T-cell (primary cell): ENCODE measurements around the gene PSMB8. TPM values are rescaled to one million over a fixed set of nuclear protein-coding genes. Genes with fewer than 3 reads are reported as not detected.

Experiments used
- ATAC-seq, 4 experiments: fragments of 200-7000 bp in 3 of 4; fragments of 150-1000 bp in 1 of 4; cut with Tn5 transposase; replicated peaks in 1 of 4; 1 replicate in 3 of 4; 2 replicates in 1 of 4; pipeline ENCODE4 v1.10.0; 2021; ENCODE audit warnings: moderate library complexity in 3 of 4, mild to moderate bottlenecking in 2 of 4, moderate number of reproducible peaks in 1 of 4
- CTCF ChIA-PET, 2 donors: fragments of 300-600 bp; sonication (Branson Sonifier 250); formaldehyde crosslinking; loops; one replicate each; lab custom pipeline; 2022; ENCODE audit warnings: antibody characterized with exemption in 2 of 2; lab: Charles Lee
- POLR2A ChIA-PET, 2 donors: fragments of 300-600 bp; sonication (Branson Sonifier 250); formaldehyde crosslinking; loops; one replicate each; lab custom pipeline; 2022; ENCODE audit warnings: antibody characterized with exemption in 2 of 2; lab: Charles Lee
- DNase-seq, 35 experiments: peaks; one replicate each; pipeline versions ENCODE4 v3.0.0 to v3.0.0-alpha.2; 2013 to 2023
- H3K27ac ChIP-seq: one replicate; pipeline ENCODE4 v1.5.1; 2013; ENCODE audit warnings: low read length
- H3K27me3 ChIP-seq, 2 experiments: replicated peaks in 1 of 2; 1 replicate in 1 of 2; 2 replicates in 1 of 2; pipeline versions ENCODE4 v1.6.1 to v1.7.0; 2013; ENCODE audit warnings: low read length in 1 of 2, mixed read lengths in 1 of 2; ENCODE audit not compliant: control insufficient read depth in 2 of 2, insufficient read depth in 2 of 2; ENCODE audit errors: extremely low read depth in 1 of 2
- H3K36me3 ChIP-seq, 2 donors: 1 replicate in 1 of 2; 2 replicates in 1 of 2; pipeline versions ENCODE4 v1.6.1 to v1.7.0; 2013; ENCODE audit warnings: low read length in 1 of 2; ENCODE audit not compliant: control insufficient read depth in 2 of 2, insufficient read depth in 1 of 2; ENCODE audit errors: extremely low read depth in 1 of 2
- H3K4me1 ChIP-seq, 2 experiments: 1 replicate in 1 of 2; 2 replicates in 1 of 2; pipeline versions ENCODE4 v1.6.1 to v1.7.0; 2013; ENCODE audit warnings: low read length in 2 of 2, mixed read lengths in 1 of 2; ENCODE audit not compliant: insufficient read depth in 2 of 2, control insufficient read depth in 1 of 2; ENCODE audit errors: extremely low read depth in 1 of 2
- H3K4me3 ChIP-seq, 2 donors: 1 replicate in 1 of 2; 2 replicates in 1 of 2; pipeline versions ENCODE4 v1.5.1 to v1.7.0; 2013; ENCODE audit warnings: mild to moderate bottlenecking in 2 of 2, low read length in 1 of 2, moderate library complexity in 1 of 2; ENCODE audit not compliant: control insufficient read depth in 1 of 2; ENCODE audit errors: extremely low read depth in 1 of 2
- H3K9me3 ChIP-seq: 2 replicates; pipeline ENCODE4 v1.7.0; 2013
- H3K27ac Mint-ChIP-seq, 2 donors: one replicate each; pipeline ENCODE4 v1.8.0; 2020 to 2021; ENCODE audit warnings: mild to moderate bottlenecking in 2 of 2, mixed read lengths in 2 of 2
- H3K27me3 Mint-ChIP-seq, 2 donors: one replicate each; pipeline ENCODE4 v1.8.0; 2021 to 2022; ENCODE audit warnings: mixed read lengths in 2 of 2
- H3K36me3 Mint-ChIP-seq: one replicate; pipeline ENCODE4 v1.8.0; 2021; ENCODE audit warnings: mixed read lengths
- H3K4me1 Mint-ChIP-seq, 3 donors: one replicate each; pipeline ENCODE4 v1.8.0; 2020 to 2022; ENCODE audit warnings: mixed read lengths in 3 of 3, mild to moderate bottlenecking in 1 of 3
- H3K4me3 Mint-ChIP-seq, 3 donors: one replicate each; pipeline ENCODE4 v1.8.0; 2020 to 2022; ENCODE audit warnings: mild to moderate bottlenecking in 3 of 3, mixed read lengths in 3 of 3, moderate library complexity in 3 of 3
- H3K9me3 Mint-ChIP-seq, 3 donors: one replicate each; pipeline ENCODE4 v1.8.0; 2020 to 2022; ENCODE audit warnings: mixed read lengths in 3 of 3
- WGBS: methylation state at CpG from one replicate; pipeline ENCODE4 v1.1.5; 2013; ENCODE audit warnings: missing lambda C conversion rate; ENCODE audit not compliant: insufficient coverage; 5-methylcytosine and 5-hydroxymethylcytosine counted together
- total RNA-seq, 35 experiments: library from RNA in 6 of 35; stranded (reverse) in 6 of 35; fragments of 120-200 nt in 1 of 35; gene quantifications; one replicate each; pipeline versions ENCODE4 v1.2.1 to v1.2.4 and lab custom pipeline; 2013 to 2026

PSMB8 gene
- total RNA-seq, 5 donors from 2014 or later (not counting 1 experiment from before 2014, with no cell fraction given), result 131 to 171 (median 150) TPM

- H3K4me1 Mint-ChIP-seq, result peaks cover 65 to 72% (median 70%) of the 10 kb centered on the region in 3 donors
- H3K4me1 ChIP-seq, result peaks cover 28 to 52% of the 10 kb centered on the region in 2 experiments
- H3K36me3 Mint-ChIP-seq, result peaks cover 64% of the 10 kb centered on the region
- H3K36me3 ChIP-seq, result peaks cover 11 to 62% of the 10 kb centered on the region in 2 donors
- ATAC-seq (no peak), DNase-seq (no peak)
- WGBS, result 20% methylated on average over 1 of the region's 8 CpGs
- H3K27me3 ChIP-seq, result no peaks in the 10 kb centered on the region
- H3K4me3 ChIP-seq, result peak overlapping the region in 1 of 2 donors; percentile 95
- no peaks in the 10 kb centered on the region for H3K27me3 Mint-ChIP-seq
- ChIA-PET CTCF (interaction anchor here (0.6 to 5.9 kb wide), 12 partner anchors 10 to 129 kb away, joined by 3 to 236 read pairs (median 4); partner anchors contain the start of genes TAP2 (in 2 of the 2) and PSMB8 (in 1 of the 2)), POLR2A (interaction anchor here (0.6 to 1.4 kb wide), 7 partner anchors 11 to 854 kb away, joined by 3 to 8 read pairs (median 4); partner anchors contain the start of gene TAP2 (in 1 of the 2))
- H3K9me3 ChIP-seq, result no peaks in the 10 kb centered on the region
- H3K27ac Mint-ChIP-seq, result peak overlapping the region; percentile 99 to 100
- no peaks in the 10 kb centered on the region for H3K9me3 Mint-ChIP-seq
- peak overlapping the region; percentile 98 to 99 (median 98) for H3K4me3 Mint-ChIP-seq
- peak overlapping the region; percentile 99 for H3K27ac ChIP-seq
Observed at GRCh38 chr6:32855467-32856174, 11.8 kb upstream of the PSMB8 start.

DNA sequence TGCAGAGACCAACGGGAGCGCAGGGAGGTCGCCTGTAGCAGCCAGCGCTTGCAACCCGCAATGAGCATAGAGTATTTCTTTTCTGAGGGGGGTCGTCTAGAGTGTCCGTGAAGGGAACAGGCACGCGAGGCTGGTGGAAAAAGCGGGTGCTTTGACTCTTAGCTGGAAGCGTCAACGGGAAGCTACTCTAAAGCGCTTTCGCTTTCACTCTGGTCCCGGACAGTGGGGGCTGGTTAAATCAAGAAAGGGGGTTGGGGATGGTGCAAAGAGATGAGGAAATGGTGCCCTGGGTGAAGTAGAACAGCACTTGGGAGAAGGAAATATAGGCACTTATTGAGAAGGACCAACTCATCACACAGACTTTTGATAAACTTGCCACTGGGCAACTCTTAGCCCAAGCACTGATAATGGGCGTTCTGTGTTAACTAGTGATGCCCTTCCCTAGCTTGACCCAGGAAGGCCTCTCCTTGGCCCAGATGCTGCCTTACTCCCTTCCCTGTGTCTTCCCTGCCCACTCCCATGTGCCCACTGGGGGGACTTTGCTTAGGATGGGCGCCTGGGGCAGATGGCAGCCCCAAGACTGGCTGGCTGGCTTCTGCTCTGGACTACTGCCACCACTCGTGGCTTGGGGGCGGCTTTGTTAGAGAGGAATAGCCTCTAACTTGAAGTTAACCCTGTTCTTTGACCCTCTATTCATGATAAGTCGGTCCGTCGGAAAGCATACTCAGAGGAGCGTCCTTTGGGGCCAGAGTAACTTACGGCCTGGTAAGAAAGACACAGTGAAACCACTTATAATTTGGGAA, 10.7 kb upstream of the PSMB8 start:
- ChIA-PET POLR2A (interaction anchor here (0.6 to 2.2 kb wide), 10 partner anchors 10 to 118 kb away, joined by 3 to 24 read pairs (median 5); partner anchors contain the start of gene TAP2 (in 2 of the 2)), CTCF (interaction anchor here (0.5 to 5.9 kb wide), 18 partner anchors 9 to 576 kb away, joined by 3 to 236 read pairs (median 4); partner anchors contain the start of genes TAP2 (in 2 of the 2), PFDN6 (in 1 of the 2), PSMB8 (in 1 of the 2) and WDR46 (in 1 of the 2))
- H3K27me3 Mint-ChIP-seq, result no peaks in the 10 kb centered on the region
- under 1% methylated on average over 14 of the region's 24 CpGs for WGBS
- Histone ChIP-seq H3K4me1 (peaks cover 34 to 62% of the 10 kb centered on the region in 2 experiments), H3K9me3 (no peaks in the 10 kb centered on the region), H3K36me3 (peaks cover 11 to 63% of the 10 kb centered on the region in 2 donors), H3K27me3 (no peaks in the 10 kb centered on the region), H3K4me3 (peak overlapping the region; percentile 85 to 95), H3K27ac (peak overlapping the region; percentile 99)
- peak overlapping the region; percentile 98 to 99 (median 98) for H3K4me3 Mint-ChIP-seq
- H3K27ac Mint-ChIP-seq, result peak overlapping the region; percentile 99 to 100
- peak in 29 of 35 experiments; percentile 24 to 79 (median 46) for DNase-seq
- peaks cover 70 to 80% (median 76%) of the 10 kb centered on the region in 3 donors for H3K4me1 Mint-ChIP-seq
- peaks cover 69% of the 10 kb centered on the region for H3K36me3 Mint-ChIP-seq
- no peaks in the 10 kb centered on the region for H3K9me3 Mint-ChIP-seq
- peak; percentile 25 to 33 (median 31) for ATAC-seq

GRCh38 chr6:32853541-32854375, 9.9 kb upstream of the PSMB8 start, which contains the start of the genes PSMB9 and TAP1:
TSS of gene PSMB9 (plus strand) at chr6:32854192. CDS start at chr6:32854230, 38 bp downstream.
TSS of gene TAP1 (minus strand) at chr6:32853704. CDS start at chr6:32853636, 68 bp downstream.
- peaks cover 34 to 68% of the 10 kb centered on the region in 2 experiments for H3K4me1 ChIP-seq
- Mint-ChIP-seq H3K9me3 (no peaks in the 10 kb centered on the region), H3K4me3 (peak within 1 kb of the TSS; percentile 98 to 99 (median 98)), H3K27me3 (no peaks in the 10 kb centered on the region), H3K4me1 (peaks cover 70 to 88% (median 73%) of the 10 kb centered on the region in 3 donors), H3K27ac (peak within 1 kb of the TSS; percentile 99 to 100), H3K36me3 (peaks cover 66% of the 10 kb centered on the region)
- peak within 1 kb of the TSS; percentile 99 for H3K27ac ChIP-seq
- H3K4me3 ChIP-seq, result peak within 1 kb of the TSS; percentile 85 to 95
- peak; percentile 86 to 98 (median 95) for DNase-seq
- POLR2A ChIA-PET, result interaction anchor here (0.6 to 2.2 kb wide), 14 partner anchors 9 to 658 kb away, joined by 3 to 24 read pairs (median 5); partner anchors contain the start of genes PSMB8 (in 2 of the 2), TAP2 (in 2 of the 2), BRD2 (in 1 of the 2) and RING1 (in 1 of the 2)
- CTCF ChIA-PET, result interaction anchor here (0.5 to 5.9 kb wide), 18 partner anchors 9 to 577 kb away, joined by 3 to 236 read pairs (median 4); partner anchors contain the start of genes TAP2 (in 2 of the 2), HLA-DMA (in 1 of the 2) and PSMB8 (in 1 of the 2)
- peaks cover 14 to 61% of the 10 kb centered on the region in 2 donors for H3K36me3 ChIP-seq
- H3K27me3 ChIP-seq, result no peaks in the 10 kb centered on the region
- no peaks in the 10 kb centered on the region for H3K9me3 ChIP-seq
- peak; percentile 82 to 87 (median 85) for ATAC-seq
- under 1% methylated on average over 66 of the region's 68 CpGs for WGBS

- under 1% methylated on average over 37 of the region's 41 CpGs for WGBS
- peak in 34 of 35 experiments; percentile 26 to 78 (median 58) for DNase-seq
- H3K4me1 Mint-ChIP-seq, result peaks cover 72 to 88% (median 74%) of the 10 kb centered on the region in 3 donors
- ChIA-PET POLR2A (interaction anchor here (0.6 to 2.2 kb wide), 11 partner anchors 8 to 657 kb away, joined by 4 to 24 read pairs (median 10); partner anchors contain the start of genes PSMB8 (in 2 of the 2), TAP2 (in 2 of the 2), BRD2 (in 1 of the 2) and RING1 (in 1 of the 2)), CTCF (interaction anchor here (0.6 to 5.9 kb wide), 13 partner anchors 8 to 161 kb away, joined by 3 to 236 read pairs (median 6); partner anchors contain the start of genes TAP2 (in 2 of the 2), HLA-DMA (in 1 of the 2) and PSMB8 (in 1 of the 2))
- no peaks in the 10 kb centered on the region for H3K9me3 Mint-ChIP-seq
- peak overlapping the region; percentile 98 to 99 (median 98) for H3K4me3 Mint-ChIP-seq
- H3K27me3 Mint-ChIP-seq, result no peaks in the 10 kb centered on the region
- Histone ChIP-seq H3K4me1 (peaks cover 40 to 68% of the 10 kb centered on the region in 2 experiments), H3K9me3 (no peaks in the 10 kb centered on the region), H3K27ac (peak overlapping the region; percentile 99), H3K36me3 (peaks cover 18 to 61% of the 10 kb centered on the region in 2 donors), H3K27me3 (no peaks in the 10 kb centered on the region), H3K4me3 (peak overlapping the region; percentile 85 to 95)
- peak; percentile 21 to 38 (median 28) for ATAC-seq
- peak overlapping the region; percentile 98 to 100 for H3K27ac Mint-ChIP-seq
- H3K36me3 Mint-ChIP-seq, result peaks cover 66% of the 10 kb centered on the region
Observed at GRCh38 chr6:32852844-32853540, 9.1 kb upstream of the PSMB8 start.
